GM19099 (cell line): ENCODE data around the gene CD3E.

Source experiments
- POLR2A ChIP-seq: IDR thresholded peaks from 3 replicates; pipeline ENCODE4 v1.6.1; 2011; ENCODE audit warnings: low read depth; ENCODE audit not compliant: insufficient read length; ENCODE audit errors: extremely low read depth

The CD3E gene

GRCh38 chr11:118341261-118341660, 36.7 kb downstream of the CD3E start:
- TF ChIP-seq POLR2A, result no peak

GRCh38 chr11:118341815-118342489, 37.4 kb downstream of the CD3E start:
- TF ChIP-seq POLR2A, result no peak

- TF ChIP-seq POLR2A, result no peak
Observed at GRCh38 chr11:118342503-118343161, 38.1 kb downstream of the CD3E start, which contains the start of gene CD3D. Gene CD3D (minus strand): TSS chr11:118342705. CDS start chr11:118342607, 98 bp downstream.

- no peak for TF ChIP-seq POLR2A
Observed at GRCh38 chr11:118343248-118343647, 38.7 kb downstream of the CD3E start.

- no peak for TF ChIP-seq POLR2A
Observed at GRCh38 chr11:118343981-118344515, 39.5 kb downstream of the CD3E start, which contains the start of gene CD3G. Gene CD3G (plus strand): TSS chr11:118344344. CDS start chr11:118344424, 80 bp downstream.

- no peak for TF ChIP-seq POLR2A
Observed at GRCh38 chr11:118349475-118349874, 44.9 kb downstream of the CD3E start.

GRCh38 chr11:118353084-118353710, 48.7 kb downstream of the CD3E start:
- no peak for TF ChIP-seq POLR2A

- TF ChIP-seq POLR2A, result no peak
Observed at GRCh38 chr11:118358071-118358470, 53.5 kb downstream of the CD3E start.

- TF ChIP-seq POLR2A, result peak; percentile 94
Observed at GRCh38 chr11:118359295-118359958, 54.9 kb downstream of the CD3E start, which contains the start of gene UBE4A. Gene UBE4A (plus strand): TSS chr11:118359600. CDS start chr11:118365081, 5,481 bp downstream.

- no peak for TF ChIP-seq POLR2A
Observed at GRCh38 chr11:118364956-118365615, 60.6 kb downstream of the CD3E start.
